HG03354 (cell line): Measurements from ENCODE around the gene RPS3.
"Not testable (repeated sequence)": the region's sequence is repeated elsewhere in the genome, so short reads cannot be mapped to it uniquely, and the experiment has no call there.

Source experiments
- ATAC-seq: cut with Tn5 transposase; IDR thresholded peaks from one replicate; pipeline ENCODE4 v1.9.1; 2021; ENCODE audit warnings: mild to moderate bottlenecking; ENCODE audit not compliant: unreplicated experiment, poor library complexity, severe bottlenecking

Gene RPS3

DNA sequence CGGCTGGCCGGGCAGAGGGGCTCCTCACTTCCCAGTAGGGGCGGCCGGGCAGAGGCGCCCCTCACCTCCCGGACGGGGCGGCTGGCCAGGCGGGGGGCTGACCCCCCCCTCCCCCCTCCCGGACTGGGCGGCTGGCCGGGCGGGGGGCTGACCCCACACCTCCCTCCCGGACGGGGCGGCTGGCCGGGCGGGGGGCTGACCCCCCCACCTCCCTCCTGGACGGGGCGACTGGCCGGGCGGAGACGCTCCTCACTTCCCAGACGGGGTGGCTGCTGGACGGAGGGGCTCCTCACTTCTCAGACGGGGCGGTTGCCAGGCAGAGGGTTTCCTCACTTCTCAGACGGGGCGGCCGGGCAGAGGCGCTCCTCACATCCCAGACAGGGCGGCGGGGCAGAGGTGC lies 10.7 kb downstream of the RPS3 start:
- ATAC-seq = not testable (repeated sequence)

DNA sequence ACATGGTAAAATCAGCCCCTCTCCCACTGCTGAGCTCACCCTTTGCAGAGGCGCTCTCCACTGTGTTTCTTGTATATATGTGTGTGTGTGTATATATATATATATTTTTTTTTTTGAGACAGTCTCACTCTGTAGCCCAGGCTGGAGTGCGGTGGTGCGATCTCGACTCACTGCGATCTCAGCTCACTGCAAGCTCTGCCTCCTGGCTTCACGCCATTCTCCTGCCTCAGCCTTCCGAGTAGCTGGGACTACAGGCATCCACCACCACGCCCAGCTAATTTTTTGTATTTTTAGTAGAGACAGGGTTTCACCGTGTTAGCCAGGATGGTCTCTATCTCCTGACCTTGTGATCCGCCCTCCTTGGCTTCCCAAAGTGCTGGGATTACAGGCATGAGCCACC lies 13.8 kb downstream of the RPS3 start:
- not testable (repeated sequence) for ATAC-seq

DNA sequence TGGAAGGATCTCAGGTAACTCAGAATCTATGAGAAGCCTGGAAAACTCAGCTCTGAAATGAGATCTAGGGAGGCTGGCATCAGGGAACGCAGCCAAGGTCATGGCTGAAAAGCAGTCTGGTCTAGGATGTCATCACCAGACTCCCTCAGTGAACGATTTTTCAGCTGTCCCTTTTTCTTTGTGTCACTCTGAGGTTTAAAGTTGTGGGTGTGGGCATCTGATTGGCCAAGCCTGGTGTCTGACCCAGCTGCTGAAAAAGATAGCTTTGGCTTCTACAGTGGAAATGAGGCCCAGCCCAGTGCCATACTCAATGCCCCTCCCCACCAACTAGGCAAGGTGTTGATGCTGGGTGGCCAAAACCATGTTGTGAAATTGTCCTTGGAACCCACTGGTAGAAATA lies 14.5 kb downstream of the RPS3 start:
- no peak for ATAC-seq

DNA sequence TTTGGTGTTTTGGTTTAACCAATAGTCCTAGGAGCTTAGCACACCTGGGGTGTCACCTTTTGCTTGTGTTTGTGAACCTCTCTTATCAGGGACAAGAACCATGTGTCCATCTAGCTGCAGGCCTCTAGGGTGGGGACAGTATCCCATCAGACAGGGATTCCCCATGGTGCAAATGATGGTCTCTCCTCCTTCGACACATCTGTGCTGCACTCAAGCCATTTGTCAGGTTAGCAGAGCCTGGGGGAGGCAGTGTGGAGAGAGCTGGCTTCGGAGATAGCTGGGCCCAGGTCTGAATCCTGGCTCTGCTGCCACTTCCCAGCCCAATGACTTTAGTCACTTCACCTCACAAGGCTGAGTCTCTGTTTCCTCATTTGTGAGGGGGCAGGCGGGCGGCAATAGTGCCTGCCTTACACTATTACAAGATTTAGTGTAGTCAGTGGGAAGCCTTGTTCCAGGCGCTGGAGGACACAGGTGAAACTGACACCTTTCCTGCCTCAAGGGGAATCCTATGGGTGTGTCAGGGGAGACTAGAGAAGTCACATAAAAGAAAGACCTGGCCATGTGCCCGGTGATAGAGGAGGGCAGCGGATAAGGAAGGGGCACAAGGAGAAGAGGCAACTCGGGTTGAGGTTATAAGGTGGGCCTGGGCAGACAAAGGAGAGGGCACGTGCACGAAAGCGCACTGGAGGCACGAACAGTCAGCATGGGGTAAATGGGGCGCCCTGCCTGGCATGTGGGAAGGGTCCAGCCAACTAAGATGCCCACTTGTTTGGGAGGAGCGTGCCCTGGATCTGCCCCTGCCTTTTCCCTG lies 21.1 kb downstream of the RPS3 start:
- ATAC-seq = no peak

DNA sequence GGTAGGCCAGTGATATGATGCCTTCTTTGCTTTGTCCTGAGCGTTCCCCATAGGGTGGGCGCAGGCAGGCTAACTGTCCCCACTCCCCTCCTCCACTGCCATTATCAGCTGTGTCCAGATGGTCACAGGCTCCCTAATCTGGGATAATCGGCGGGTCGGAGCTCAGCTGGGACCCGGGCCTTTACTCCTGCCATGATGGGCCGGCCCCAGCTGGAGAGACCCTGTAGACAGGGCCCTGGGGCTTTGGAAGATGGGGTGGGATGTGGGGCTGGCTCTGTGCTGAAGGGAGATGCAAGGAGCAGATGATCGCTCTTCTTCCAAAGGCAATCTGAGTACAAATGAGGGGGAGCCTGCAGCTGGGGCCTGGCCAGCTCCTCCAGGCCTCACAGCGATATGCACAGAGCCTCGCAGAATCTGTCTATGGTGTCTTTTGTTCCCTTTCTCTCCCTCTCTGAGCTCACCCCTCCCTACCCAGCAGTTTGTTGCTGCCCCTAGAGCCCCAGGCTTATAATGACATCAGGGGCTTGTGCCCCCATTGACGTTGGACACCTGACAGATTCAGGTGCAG lies 21.8 kb downstream of the RPS3 start:
- no peak for ATAC-seq

DNA sequence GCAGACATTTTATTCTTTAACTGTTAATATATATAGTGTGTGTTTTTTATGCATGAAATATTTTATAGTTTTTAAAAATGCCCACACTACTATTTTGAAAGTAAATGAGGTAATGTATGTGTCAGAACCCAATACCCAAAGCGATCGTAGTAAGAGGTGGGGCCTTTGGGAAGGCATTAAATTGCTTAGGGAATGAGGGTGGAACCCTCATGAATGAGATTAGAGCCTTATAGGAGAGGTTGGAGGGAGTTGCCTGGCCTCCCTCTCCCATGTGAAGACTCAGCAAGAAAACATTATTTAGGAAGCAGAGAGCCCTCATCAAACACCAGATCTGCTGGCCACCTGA lies 22.6 kb downstream of the RPS3 start:
- no peak for ATAC-seq

DNA sequence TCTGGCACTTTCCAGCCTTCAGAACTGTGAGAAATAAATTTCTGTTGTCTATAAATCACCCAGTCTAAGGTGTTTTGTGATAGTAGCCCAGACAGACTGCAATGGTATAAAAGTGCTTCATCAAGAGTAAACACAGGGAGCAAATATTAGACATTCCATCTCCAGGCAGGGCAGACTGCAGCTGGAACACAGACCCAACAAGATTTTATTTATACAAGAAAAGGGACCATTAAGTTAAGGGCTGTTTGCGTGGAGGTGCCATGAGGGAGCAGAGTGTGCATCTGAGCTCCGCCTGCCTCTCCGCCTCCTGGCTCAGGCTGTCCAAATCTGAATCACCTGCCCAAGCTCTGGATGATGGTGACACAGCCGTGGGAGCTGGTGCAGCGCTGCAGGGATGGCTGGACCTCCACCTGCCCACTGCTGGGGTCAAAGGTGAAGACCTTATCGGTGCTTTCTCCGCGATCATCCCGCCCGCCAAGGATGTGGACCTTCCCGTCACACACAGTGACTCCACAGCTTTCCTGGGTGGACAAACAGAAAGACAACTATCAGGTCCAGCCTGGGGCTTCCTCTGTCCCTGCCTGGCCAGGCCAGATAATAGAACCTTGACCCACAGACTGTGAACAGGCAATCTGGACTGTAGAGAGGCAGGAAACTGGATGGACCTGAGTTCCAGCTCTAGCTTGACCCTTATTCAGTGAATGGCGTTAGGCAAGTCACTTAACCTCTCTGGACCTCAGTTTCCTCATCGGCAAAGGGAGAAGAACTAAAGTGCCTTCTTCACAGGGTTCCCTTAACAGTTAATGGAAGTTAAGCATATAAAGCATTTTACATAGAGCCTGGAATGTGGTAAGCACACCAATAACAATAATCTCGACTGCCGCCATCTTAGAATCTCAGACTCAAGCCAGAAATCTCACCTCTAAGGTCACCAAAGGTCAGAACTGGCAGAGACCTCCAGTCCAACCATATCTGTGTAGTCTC lies 23.2 kb downstream of the RPS3 start:
- no peak for ATAC-seq

DNA sequence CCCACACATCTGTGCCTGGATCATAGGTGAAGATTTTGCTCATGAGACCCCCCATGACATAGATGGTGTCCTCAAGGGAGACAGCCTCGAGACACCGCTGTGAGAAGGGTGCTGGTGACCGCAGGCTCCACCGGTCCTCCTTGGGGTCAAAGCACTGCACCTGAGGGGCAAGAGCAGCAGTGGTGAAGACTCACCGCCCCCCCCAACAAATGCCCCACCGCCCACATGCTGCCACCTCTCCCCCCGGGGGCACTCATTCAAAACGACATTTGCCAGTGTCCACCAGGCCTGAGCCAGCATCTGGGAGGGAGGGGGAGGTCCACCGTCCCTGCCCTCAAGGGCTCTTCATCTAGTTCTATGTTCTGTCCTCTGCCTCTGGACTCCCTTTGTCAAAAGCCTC lies 24.4 kb downstream of the RPS3 start:
- ATAC-seq = no peak

DNA sequence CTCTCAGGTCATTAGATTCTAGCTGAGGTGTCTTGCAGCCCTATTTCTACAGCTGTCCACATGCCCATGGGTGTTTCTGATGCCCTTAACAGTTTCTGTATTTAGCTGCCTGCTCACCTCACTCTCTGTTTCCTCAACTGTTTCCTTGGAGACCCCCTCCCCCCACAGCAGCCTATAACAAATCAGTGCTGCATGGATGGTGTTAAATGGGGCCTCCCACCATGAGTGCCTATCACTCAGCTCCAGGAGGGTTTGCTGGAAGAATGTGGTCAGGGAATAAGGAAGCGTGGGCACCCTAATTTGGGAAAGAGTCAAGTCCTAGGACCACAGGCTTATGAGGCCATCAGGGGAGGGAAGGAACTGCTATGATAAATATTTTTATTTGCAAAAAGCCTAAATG lies 25.1 kb downstream of the RPS3 start:
- ATAC-seq = no peak

DNA sequence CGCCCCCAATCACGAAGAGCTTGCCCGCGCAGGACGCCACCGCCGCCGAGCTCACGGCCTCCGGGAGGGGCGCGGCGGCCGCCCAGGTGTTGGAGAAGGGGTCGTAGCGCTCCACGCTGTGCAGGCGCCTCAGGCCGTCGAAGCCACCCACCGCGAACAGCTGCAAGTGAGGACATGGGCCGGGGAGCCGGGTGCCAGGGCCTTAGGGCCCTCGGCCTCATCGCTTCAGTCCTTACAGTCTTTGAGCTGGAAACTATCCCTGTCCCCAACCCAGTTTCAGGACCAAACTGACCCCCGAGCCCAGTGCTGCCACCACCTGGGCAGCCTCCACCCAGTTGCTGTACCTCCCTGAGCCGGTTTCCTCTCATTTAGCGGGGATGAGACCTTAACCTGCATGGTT lies 26.1 kb downstream of the RPS3 start:
- no peak for ATAC-seq

DNA sequence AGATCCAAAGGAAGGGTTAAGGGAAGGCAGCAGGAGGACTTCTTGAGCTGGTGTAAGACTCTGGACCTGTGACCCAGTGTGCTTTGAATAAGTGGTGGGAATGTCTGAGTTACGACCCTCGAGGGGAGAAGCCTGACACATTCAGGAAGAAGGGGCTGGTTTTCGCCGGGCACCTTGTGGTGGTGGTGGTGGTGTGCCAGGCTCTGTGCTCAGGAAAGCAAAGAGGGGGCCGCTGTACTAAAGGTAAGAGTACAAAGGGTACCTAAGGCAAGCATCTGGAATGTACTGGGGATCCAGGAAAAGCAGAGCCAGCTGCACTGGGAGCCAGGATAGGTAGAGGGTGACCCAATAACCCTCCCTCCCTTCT lies 27.4 kb downstream of the RPS3 start:
- no peak for ATAC-seq

DNA sequence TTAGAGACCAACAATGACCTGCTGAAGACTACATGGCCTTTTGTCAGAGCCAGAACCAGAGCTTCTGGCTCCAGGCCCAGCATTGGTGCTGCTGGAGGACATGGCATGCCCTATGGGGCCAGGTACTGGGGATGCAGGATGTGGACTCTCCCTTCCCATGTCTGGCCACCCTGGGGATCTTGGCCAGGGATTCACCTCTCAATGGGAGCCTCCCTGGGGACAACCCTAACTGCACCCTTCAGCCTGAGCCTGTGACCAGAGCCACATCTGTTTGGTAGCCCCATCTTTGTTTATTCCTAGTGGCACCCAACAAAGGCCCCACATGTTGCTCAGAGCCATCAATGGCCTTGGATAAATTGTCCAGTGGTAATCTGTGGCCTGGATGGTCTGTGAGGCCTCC lies 27.9 kb downstream of the RPS3 start:
- no peak for ATAC-seq

DNA sequence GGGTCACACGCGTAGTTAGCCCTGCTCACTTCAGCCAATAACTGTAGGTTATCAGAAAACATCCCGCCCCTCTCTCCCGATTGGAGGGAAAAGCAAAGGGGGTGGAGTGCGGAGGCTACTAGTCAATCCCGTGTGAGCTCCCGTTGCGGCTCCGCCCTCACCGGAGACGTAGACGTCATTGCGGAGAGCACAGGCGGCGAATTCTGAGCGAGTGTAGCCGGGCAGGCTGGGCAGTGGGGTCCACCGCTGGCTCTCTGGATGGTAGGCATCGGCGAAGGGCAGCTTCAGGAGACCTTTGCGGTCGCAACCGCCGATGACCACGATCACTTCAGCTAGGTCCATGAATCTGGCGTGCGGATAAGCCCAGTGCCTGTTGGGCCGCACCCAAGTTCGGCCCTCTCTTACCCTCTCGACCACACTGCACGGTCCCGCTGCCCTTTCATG lies 29.0 kb downstream of the RPS3 start:
- peak; percentile 68 for ATAC-seq

DNA sequence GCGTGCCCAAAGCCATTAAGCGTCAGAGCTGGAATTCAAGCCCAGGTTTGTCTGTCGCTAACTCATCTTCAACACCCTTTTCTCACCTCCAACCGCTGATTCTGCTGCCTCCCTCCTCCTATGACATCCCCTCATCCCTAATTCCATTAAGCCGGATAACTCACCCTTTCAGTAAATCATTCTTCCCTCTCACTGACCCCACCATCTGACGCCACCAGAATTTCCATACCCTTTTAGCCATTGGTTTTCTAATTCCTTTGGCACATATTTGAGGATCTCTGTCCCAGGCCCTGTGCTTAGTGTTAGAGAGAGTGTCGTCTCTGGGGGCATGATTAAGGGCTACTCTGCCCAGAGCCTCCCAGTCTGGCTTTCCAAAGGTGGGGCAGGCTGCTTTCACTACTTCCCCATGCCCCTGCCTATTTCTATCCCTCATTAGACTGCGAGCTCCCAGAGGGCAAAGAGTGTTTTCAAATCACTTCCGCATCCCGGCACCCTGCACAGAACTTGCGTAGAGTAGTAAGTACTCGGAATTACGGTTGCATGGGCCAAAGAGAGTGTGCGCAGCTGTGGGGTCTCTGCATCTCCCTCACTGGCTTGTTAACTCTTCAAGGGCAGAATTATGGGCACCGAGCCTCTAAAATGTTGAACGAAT lies 29.8 kb downstream of the RPS3 start:
- ATAC-seq = no peak

DNA sequence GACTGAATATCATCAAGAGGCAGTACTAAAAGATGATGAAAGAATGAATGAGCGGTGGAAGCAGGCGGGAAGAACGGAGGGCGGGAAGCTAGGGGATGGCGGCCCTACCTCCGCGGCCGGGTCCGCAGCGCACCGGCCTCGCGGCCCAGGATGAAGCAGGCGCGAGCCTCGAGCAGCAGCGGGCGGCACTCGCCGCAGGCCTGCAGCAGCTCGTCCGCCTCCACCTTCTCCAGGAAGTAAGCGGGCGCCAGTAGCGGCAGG lies 30.3 kb downstream of the RPS3 start:
- ATAC-seq = no peak

DNA sequence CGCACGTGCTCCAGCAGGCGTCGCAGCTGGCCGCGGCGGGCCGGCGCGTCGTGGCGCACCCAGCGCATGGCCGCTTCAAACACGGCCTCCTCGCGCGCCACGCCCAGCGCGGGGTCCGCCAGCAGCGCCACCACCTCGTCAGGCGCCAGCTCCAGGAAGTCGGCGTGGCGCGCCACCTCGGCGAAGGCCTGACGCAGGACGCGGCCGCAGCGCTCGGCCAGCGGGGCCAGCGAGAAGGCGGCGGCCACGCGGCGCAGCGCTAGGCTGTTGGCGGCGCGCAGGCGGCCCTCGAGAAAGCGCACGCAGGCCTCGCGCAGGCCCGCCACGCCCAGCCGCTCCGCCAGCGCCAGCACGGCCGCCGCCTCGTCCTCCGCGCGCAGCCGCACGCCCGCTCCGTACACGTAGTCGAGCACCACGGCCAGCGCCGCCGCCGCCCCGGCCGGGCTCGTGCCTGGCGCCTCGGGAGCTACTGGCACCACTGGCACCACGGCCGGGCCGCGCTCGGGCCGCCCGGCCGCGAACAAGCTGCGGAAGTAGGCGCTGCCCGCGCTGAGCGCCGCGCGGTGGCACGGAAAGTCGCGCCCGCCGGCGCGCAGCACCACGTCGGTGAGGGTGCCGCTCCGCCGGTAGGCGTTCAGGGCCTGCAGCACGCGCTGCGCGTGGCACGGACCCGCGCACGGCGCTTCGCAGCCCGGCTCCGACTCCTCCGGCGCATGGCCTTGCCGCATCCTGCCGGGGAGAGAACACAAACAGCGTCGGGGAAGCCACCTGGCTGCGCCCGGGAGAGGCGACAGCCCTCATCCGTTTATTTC lies 30.8 kb downstream of the RPS3 start:
- ATAC-seq = peak; percentile 50

DNA sequence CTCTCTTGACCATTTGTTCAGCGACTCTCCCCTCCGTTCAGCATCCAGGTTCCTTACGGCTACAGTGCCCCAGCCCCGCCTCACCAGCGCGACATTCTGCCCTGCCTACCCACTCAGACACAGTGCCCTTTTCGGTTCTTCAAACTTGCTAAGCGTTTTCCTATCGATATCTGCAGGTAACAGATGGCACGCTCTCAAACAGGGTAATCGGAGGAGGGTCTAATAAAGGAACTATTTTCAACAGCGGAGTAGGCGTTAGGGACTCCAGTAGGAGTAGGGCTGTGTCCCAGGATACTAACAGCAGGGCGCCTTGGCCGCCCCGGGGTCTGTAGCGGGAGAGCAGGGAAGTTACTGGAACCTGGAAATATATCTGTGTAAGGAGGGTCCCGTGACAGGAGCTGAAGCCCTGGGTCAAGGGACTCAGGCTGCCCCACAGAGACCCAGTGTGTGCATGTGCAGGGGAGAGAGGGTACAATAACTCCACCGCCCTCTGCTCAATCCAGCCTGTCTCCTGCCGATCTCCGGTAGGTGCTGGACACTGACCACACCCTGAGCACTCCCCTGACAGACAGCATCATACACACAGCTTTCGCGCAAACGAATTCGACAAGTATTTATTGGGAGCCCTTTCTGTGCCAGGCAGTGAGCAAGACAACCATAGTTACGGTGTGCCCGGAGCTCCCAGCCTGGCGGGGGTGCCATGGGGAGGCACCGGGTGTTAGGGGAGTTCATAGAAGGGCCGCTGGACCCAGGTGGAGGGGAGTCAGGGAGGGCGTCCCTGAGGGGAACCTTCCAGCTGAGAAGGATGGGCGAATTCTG lies 31.6 kb downstream of the RPS3 start:
- no peak for ATAC-seq

DNA sequence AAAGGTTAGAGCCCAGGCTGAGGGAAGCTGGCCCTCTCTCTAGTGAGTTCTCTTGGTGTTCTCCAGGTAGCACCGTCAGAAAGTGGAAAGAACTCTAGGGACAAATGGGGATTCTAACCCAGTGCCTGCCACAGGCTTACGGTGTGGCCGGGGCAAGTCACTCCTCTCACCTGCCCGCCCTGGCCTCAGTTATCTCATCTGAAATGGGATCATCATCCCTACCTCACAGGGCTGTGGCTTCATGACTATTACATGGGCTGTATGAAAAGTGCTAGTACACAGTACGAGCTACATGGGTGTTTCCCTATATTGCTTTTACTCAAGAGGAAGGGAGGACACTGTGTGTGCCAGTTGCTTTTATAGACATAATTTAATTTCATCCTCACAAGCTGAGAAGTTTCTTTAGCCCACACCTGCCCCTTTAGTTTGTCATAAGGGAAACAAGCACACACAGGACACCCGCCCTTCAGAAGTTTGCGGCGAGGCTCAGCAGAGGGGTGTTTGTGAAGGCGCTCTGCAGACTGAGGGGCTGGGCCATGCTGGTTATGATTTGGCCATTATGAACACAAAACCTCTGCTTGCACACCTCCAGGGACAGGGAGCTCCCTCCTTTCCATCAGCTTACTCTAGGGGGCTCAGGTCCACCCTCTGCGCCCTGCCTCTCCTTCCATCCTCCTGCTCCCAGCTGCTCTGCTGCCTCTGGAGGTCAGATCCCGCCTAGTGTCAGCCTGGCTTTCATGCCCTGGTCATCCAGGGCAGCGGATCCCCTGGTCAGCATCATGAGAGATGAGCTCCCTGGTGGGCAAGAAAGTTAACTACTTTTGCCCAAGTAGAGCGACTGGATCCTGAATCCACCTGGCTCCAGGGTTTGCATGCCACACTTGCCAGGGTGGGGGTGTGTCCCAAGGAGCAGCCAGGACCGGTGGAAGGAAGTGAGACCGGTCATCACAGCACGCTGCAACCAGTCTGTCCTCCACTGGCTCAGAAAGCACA lies 32.5 kb downstream of the RPS3 start:
- ATAC-seq = no peak
